WI38 (cell line): ENCODE results near the gene MYBPC2.

Experiments
- H3K4me3 ChIP-seq: 2 replicates; pipeline ENCODE4 v1.5.1; 2011; ENCODE audit warnings: low read depth, mild to moderate bottlenecking, control low read depth, low read length
- TF ChIP-seq, protein P1 (sequence below): IDR thresholded peaks from 2 replicates; pipeline ENCODE4 v1.5.1; 2012; ENCODE audit warnings: low read depth, mild to moderate bottlenecking, control low read depth, low read length

The MYBPC2 gene

GRCh38 chr19:50488389-50489194 is 55.9 kb downstream of the MYBPC2 start:
- H3K4me3 ChIP-seq: no peak overlapping the region

GRCh38 chr19:50489461-50490011 is 56.8 kb downstream of the MYBPC2 start:
- H3K4me3 ChIP-seq: no peak overlapping the region
- TF ChIP-seq, protein P1, sequence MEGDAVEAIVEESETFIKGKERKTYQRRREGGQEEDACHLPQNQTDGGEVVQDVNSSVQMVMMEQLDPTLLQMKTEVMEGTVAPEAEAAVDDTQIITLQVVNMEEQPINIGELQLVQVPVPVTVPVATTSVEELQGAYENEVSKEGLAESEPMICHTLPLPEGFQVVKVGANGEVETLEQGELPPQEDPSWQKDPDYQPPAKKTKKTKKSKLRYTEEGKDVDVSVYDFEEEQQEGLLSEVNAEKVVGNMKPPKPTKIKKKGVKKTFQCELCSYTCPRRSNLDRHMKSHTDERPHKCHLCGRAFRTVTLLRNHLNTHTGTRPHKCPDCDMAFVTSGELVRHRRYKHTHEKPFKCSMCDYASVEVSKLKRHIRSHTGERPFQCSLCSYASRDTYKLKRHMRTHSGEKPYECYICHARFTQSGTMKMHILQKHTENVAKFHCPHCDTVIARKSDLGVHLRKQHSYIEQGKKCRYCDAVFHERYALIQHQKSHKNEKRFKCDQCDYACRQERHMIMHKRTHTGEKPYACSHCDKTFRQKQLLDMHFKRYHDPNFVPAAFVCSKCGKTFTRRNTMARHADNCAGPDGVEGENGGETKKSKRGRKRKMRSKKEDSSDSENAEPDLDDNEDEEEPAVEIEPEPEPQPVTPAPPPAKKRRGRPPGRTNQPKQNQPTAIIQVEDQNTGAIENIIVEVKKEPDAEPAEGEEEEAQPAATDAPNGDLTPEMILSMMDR: no peak

More at GRCh38 chr19:50488389-50489194, 55.9 kb downstream of the MYBPC2 start:
- TF ChIP-seq, protein P1: no peak

- H3K4me3 ChIP-seq: no peak overlapping the region
Observed at GRCh38 chr19:50490411-50490811, 57.7 kb downstream of the MYBPC2 start.

DNA sequence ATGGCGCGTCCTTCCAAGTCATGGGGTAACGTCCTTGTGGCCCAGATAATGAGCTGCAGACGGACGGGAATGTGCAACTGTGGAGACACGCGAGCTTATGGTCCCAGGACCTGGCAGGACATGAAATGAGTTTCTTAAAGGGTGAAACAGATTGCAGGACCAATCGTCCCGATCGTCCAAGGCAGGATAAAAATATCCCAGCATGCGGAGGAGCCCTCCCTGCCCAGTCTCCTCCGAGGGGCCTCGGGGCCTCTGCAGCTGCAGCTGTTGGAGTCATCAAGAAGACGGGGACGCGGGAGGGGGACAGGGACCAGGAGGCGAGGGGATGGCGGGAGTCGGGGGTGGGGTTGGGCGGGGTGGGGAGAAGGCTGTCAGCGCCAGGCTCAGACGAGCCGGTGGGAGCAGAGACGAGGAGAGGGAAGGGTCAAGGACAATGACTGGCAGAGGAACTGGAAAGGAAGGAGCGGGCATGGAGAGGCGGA is 58.3 kb downstream of the MYBPC2 start:
- TF ChIP-seq, protein P1: no peak
- no peak overlapping the region for H3K4me3 ChIP-seq

More at GRCh38 chr19:50490411-50490811, 57.7 kb downstream of the MYBPC2 start:
- TF ChIP-seq, protein P1: no peak

DNA sequence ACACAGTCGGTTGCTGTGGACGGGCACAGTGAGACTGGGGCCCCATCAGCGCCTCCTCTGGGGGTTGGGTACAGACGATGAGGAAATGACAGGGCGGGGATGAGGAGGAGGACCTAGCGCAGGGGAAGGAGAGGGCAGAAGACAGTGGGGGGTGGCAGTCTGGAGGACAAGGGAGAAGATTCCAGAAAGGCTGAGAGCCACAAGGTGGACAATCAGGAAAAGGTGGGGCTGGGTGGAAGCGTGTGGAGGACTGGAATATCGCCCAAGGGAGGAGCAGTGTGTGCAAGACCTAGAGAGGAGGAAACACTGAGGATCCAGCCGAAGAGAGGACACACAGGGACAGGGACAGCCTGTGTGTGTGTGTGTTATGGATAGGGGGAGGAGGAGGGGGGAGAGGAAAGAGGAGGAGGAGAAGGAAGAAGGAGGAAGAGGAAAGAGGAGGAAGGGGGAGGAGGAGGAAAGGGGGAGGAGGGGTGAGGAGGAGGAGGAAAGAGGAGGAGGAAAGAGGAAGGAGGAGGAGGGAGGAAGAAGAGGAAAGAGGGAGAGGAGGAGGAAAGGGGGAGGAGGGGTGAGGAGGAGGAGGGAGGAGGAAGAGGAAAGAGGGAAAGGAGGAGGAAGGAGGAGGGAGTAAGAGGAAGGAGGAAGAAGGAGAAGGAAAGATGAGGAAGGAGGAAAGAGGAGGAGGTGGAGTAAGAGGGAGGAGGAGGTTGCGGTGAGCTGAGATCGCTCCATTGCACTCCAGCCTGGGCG is 59.8 kb downstream of the MYBPC2 start:
- H3K4me3 ChIP-seq: no peak overlapping the region
- TF ChIP-seq, protein P1: no peak

GRCh38 chr19:50493171-50493570 is 60.5 kb downstream of the MYBPC2 start:
- H3K4me3 ChIP-seq: no peak overlapping the region
- TF ChIP-seq, protein P1: no peak
